HEK293 (cell line): Measurements from ENCODE around the gene FAHD2A.

Experiments
- CTCF ChIA-PET: fragments of 350-600 bp; formaldehyde crosslinking; extraction: SDS; loops from one replicate; lab custom pipeline; 2021; ENCODE audit warnings: antibody characterized with exemption; lab: Yijun Ruan, JAX
- POLR2A ChIA-PET: fragments of 300-600 bp; formaldehyde crosslinking; extraction: SDS; loops from one replicate; lab custom pipeline; 2020; ENCODE audit warnings: antibody characterized with exemption, inconsistent platforms; lab: Yijun Ruan, JAX
- H3K27ac ChIP-seq: fragments of 200-500 bp; sonication (Bioruptor generic); 2 replicates; pipeline ENCODE4 v1.5.1; 2014; ENCODE audit warnings: low read depth, low read length, control low read depth, inconsistent platforms; ENCODE audit errors: extremely low read depth
- H3K36me3 ChIP-seq, 2 experiments: fragments of 200-500 bp in 1 of 2; sonication (Bioruptor generic) in 1 of 2; 1 replicate in 1 of 2; 2 replicates in 1 of 2; pipeline ENCODE4 v1.5.1; 2014 to 2017; ENCODE audit warnings: inconsistent platforms in 2 of 2, low read length in 2 of 2; ENCODE audit not compliant: control insufficient read depth in 2 of 2, insufficient read depth in 1 of 2
- H3K4me1 ChIP-seq: fragments of 200-500 bp; sonication (Bioruptor generic); 2 replicates; pipeline ENCODE4 v1.5.1; 2014; ENCODE audit warnings: mild to moderate bottlenecking, low read length, inconsistent platforms; ENCODE audit not compliant: control insufficient read depth, insufficient read depth
- H3K4me3 ChIP-seq: 2 replicates; pipeline ENCODE4 v1.5.1; 2011; ENCODE audit warnings: low read depth, mild to moderate bottlenecking, control low read depth, low read length, moderate library complexity
- H3K9me3 ChIP-seq: fragments of 200-500 bp; sonication (Bioruptor generic); 2 replicates; pipeline ENCODE4 v1.5.1; 2014; ENCODE audit warnings: low read depth, low read length, inconsistent platforms; ENCODE audit not compliant: control insufficient read depth, insufficient read depth
- GLIS2 ChIP-seq: fragments of 450-650 bp; formaldehyde crosslinking; IDR thresholded peaks from 2 replicates; pipeline ENCODE4 v1.5.1; 2016; ENCODE audit warnings: missing biosample characterization, missing genetic modification characterization
- KLF7 ChIP-seq: fragments of 450-650 bp; formaldehyde crosslinking; IDR thresholded peaks from 2 replicates; pipeline ENCODE4 v1.5.1; 2016; ENCODE audit warnings: missing biosample characterization, missing genetic modification characterization, borderline replicate concordance
- MZF1 ChIP-seq: fragments of 450-650 bp; formaldehyde crosslinking; IDR thresholded peaks from 2 replicates; pipeline ENCODE4 v1.5.1; 2017; ENCODE audit warnings: missing biosample characterization, missing genetic modification characterization, borderline replicate concordance
- REPIN1 ChIP-seq: fragments of 450-650 bp; formaldehyde crosslinking; IDR thresholded peaks from 2 replicates; pipeline ENCODE4 v1.5.1; 2017; ENCODE audit warnings: missing biosample characterization, missing genetic modification characterization, low read depth
- ZBTB7A ChIP-seq: fragments of 450-650 bp; formaldehyde crosslinking; IDR thresholded peaks from 2 replicates; pipeline ENCODE4 v1.5.1; 2016; ENCODE audit warnings: low read depth, missing biosample characterization, missing genetic modification characterization
- ZNF146 ChIP-seq: fragments of 450-650 bp; formaldehyde crosslinking; IDR thresholded peaks from 2 replicates; pipeline ENCODE4 v1.5.1; 2016; ENCODE audit warnings: missing biosample characterization, missing genetic modification characterization
- ZNF19 ChIP-seq: fragments of 450-650 bp; formaldehyde crosslinking; IDR thresholded peaks from 2 replicates; pipeline ENCODE4; 2016; ENCODE audit warnings: missing biosample characterization, missing genetic modification characterization, low read depth
- ZNF280D ChIP-seq: fragments of 450-650 bp; formaldehyde crosslinking; IDR thresholded peaks from 2 replicates; pipeline ENCODE4 v1.5.1; 2016; ENCODE audit warnings: missing biosample characterization, missing genetic modification characterization
- ZNF37A ChIP-seq: fragments of 450-650 bp; IDR thresholded peaks from 2 replicates; pipeline ENCODE4 v1.5.1; 2018; ENCODE audit warnings: missing biosample characterization, missing genetic modification characterization
- ZNF404 ChIP-seq: fragments of 450-650 bp; formaldehyde crosslinking; IDR thresholded peaks from 2 replicates; pipeline ENCODE4 v1.5.1; 2017; ENCODE audit warnings: missing biosample characterization, missing genetic modification characterization
- ZNF423 ChIP-seq: fragments of 450-650 bp; formaldehyde crosslinking; IDR thresholded peaks from 2 replicates; pipeline ENCODE4 v1.5.1; 2016; ENCODE audit warnings: missing biosample characterization, missing genetic modification characterization
- ZNF529 ChIP-seq: fragments of 450-650 bp; formaldehyde crosslinking; IDR thresholded peaks from 2 replicates; pipeline ENCODE4 v1.5.1; 2017; ENCODE audit warnings: missing genetic modification characterization, missing biosample characterization; ENCODE audit not compliant: insufficient replicate concordance
- ZNF654 ChIP-seq: fragments of 450-650 bp; formaldehyde crosslinking; IDR thresholded peaks from 2 replicates; pipeline ENCODE4 v1.5.1; 2016; ENCODE audit warnings: low read depth, missing biosample characterization, missing genetic modification characterization
- ZNF658 ChIP-seq: fragments of 450-650 bp; formaldehyde crosslinking; IDR thresholded peaks from 2 replicates; pipeline ENCODE4; 2016; ENCODE audit warnings: missing biosample characterization, missing genetic modification characterization
- ZNF670 ChIP-seq: fragments of 450-650 bp; formaldehyde crosslinking; IDR thresholded peaks from 2 replicates; pipeline ENCODE4 v1.5.1; 2016; ENCODE audit warnings: missing biosample characterization, missing genetic modification characterization, low read depth
- ZNF747 ChIP-seq: fragments of 450-650 bp; formaldehyde crosslinking; IDR thresholded peaks from 2 replicates; pipeline ENCODE4 v1.5.1; 2016; ENCODE audit warnings: missing biosample characterization, missing genetic modification characterization
- ZNF792 ChIP-seq: fragments of 450-650 bp; formaldehyde crosslinking; IDR thresholded peaks from 2 replicates; pipeline ENCODE4 v1.5.1; 2016; ENCODE audit warnings: missing biosample characterization, missing genetic modification characterization
- ZSCAN16 ChIP-seq: fragments of 450-650 bp; formaldehyde crosslinking; IDR thresholded peaks from 2 replicates; pipeline ENCODE4 v1.5.1; 2016; ENCODE audit warnings: missing biosample characterization, missing genetic modification characterization
- TF ChIP-seq, protein P1 (sequence below): fragments of 450-650 bp; formaldehyde crosslinking; IDR thresholded peaks from 2 replicates; pipeline ENCODE4 v1.5.1; 2016; ENCODE audit warnings: missing biosample characterization, missing genetic modification characterization
- TF ChIP-seq, protein P2 (sequence below): fragments of 450-650 bp; formaldehyde crosslinking; IDR thresholded peaks from 2 replicates; pipeline ENCODE4 v1.5.1; 2017; ENCODE audit warnings: missing biosample characterization, missing genetic modification characterization
- TF ChIP-seq, protein P3 (sequence below): fragments of 450-650 bp; formaldehyde crosslinking; IDR thresholded peaks from 2 replicates; pipeline ENCODE4 v1.5.1; 2017; ENCODE audit warnings: missing biosample characterization, missing genetic modification characterization
- TF ChIP-seq, protein P4 (sequence below): fragments of 450-650 bp; formaldehyde crosslinking; IDR thresholded peaks from 2 replicates; pipeline ENCODE4 v1.5.1; 2016; ENCODE audit warnings: missing biosample characterization, missing genetic modification characterization
- TF ChIP-seq, protein P5 (sequence below): fragments of 450-650 bp; formaldehyde crosslinking; IDR thresholded peaks from 2 replicates; pipeline ENCODE4 v1.5.1; 2016; ENCODE audit warnings: missing biosample characterization, missing genetic modification characterization

The FAHD2A gene

DNA sequence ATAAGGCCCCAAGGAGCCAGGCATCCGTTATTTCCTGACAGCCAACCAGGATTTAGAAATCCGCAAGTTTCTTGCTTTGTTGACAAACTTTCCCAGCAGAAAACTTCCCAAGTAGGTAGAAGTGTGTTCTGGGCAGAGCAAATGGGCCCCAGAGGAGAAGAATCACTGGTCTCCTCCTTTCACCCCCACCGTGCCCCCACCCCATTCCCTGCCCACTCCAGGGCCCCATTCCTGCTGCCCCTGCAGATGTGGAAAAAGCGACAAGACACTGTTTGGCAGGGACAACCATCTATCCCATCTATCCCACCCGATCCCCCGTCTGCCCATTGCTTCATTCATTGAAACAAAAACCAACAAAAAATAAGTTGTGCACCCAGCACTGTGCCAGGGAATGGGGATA lies 10.2 kb upstream of the FAHD2A start:
- Histone ChIP-seq H3K9me3 (no peaks in the 10 kb centered on the region), H3K36me3 (no peaks in the 10 kb centered on the region), H3K4me1 (no peaks in the 10 kb centered on the region), H3K27ac (no peak overlapping the region), H3K4me3 (no peak overlapping the region)
- TF ChIP-seq ZBTB7A (tag by site-specific recombination): no peak
- TF ChIP-seq ZNF670 (tag by site-specific recombination): no peak
- TF ChIP-seq, protein P1, sequence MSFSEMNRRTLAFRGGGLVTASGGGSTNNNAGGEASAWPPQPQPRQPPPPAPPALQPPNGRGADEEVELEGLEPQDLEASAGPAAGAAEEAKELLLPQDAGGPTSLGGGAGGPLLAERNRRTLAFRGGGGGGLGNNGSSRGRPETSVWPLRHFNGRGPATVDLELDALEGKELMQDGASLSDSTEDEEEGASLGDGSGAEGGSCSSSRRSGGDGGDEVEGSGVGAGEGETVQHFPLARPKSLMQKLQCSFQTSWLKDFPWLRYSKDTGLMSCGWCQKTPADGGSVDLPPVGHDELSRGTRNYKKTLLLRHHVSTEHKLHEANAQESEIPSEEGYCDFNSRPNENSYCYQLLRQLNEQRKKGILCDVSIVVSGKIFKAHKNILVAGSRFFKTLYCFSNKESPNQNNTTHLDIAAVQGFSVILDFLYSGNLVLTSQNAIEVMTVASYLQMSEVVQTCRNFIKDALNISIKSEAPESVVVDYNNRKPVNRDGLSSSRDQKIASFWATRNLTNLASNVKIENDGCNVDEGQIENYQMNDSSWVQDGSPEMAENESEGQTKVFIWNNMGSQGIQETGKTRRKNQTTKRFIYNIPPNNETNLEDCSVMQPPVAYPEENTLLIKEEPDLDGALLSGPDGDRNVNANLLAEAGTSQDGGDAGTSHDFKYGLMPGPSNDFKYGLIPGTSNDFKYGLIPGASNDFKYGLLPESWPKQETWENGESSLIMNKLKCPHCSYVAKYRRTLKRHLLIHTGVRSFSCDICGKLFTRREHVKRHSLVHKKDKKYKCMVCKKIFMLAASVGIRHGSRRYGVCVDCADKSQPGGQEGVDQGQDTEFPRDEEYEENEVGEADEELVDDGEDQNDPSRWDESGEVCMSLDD (tag by site-specific recombination): no peak
- TF ChIP-seq, protein P2, sequence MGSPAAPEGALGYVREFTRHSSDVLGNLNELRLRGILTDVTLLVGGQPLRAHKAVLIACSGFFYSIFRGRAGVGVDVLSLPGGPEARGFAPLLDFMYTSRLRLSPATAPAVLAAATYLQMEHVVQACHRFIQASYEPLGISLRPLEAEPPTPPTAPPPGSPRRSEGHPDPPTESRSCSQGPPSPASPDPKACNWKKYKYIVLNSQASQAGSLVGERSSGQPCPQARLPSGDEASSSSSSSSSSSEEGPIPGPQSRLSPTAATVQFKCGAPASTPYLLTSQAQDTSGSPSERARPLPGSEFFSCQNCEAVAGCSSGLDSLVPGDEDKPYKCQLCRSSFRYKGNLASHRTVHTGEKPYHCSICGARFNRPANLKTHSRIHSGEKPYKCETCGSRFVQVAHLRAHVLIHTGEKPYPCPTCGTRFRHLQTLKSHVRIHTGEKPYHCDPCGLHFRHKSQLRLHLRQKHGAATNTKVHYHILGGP (tag by site-specific recombination): no peak
- no peak for TF ChIP-seq KLF7 (tag by site-specific recombination)
- TF ChIP-seq ZNF658 (tag by site-specific recombination): no peak
- TF ChIP-seq ZNF747 (tag by site-specific recombination): no peak
- TF ChIP-seq ZNF37A (tag by site-specific recombination): no peak
- TF ChIP-seq ZNF792 (tag by site-specific recombination): no peak
- no peak for TF ChIP-seq GLIS2 (tag by site-specific recombination)
- ChIA-PET POLR2A (interaction anchor here (1.8 kb wide), 1 partner anchor 11 kb away, joined by 6 read pairs; no protein-coding TSS in a partner anchor), CTCF (interaction anchor here (0.6 to 2.7 kb wide), 4 partner anchors 11 to 316 kb away, joined by 3 to 9 read pairs (median 3); no protein-coding TSS in a partner anchor)

GRCh38 chr2:95392730-95393455 lies 9.6 kb upstream of the FAHD2A start:
- POLR2A ChIA-PET: interaction anchor here (1.8 kb wide), 1 partner anchor 10 kb away, joined by 6 read pairs; no protein-coding TSS in a partner anchor
- Histone ChIP-seq H3K4me3 (no peak overlapping the region), H3K27ac (no peak overlapping the region), H3K36me3 (no peaks in the 10 kb centered on the region), H3K9me3 (no peaks in the 10 kb centered on the region), H3K4me1 (no peaks in the 10 kb centered on the region)
- CTCF ChIA-PET: interaction anchor here (0.6 to 2.7 kb wide), 4 partner anchors 11 to 316 kb away, joined by 3 to 9 read pairs (median 3); no protein-coding TSS in a partner anchor
- TF ChIP-seq MZF1 (no peak), ZNF280D (tag by site-specific recombination) (no peak), ZSCAN16 (tag by site-specific recombination) (no peak), ZNF423 (tag by site-specific recombination) (no peak), ZNF146 (tag by site-specific recombination) (no peak), ZNF654 (tag by site-specific recombination) (no peak), REPIN1 (tag by site-specific recombination) (no peak), ZNF529 (no peak), ZNF19 (tag by site-specific recombination) (no peak), ZNF658 (tag by site-specific recombination) (no peak), ZNF404 (tag by site-specific recombination) (no peak), ZNF747 (tag by site-specific recombination) (no peak)
- TF ChIP-seq, protein P3, sequence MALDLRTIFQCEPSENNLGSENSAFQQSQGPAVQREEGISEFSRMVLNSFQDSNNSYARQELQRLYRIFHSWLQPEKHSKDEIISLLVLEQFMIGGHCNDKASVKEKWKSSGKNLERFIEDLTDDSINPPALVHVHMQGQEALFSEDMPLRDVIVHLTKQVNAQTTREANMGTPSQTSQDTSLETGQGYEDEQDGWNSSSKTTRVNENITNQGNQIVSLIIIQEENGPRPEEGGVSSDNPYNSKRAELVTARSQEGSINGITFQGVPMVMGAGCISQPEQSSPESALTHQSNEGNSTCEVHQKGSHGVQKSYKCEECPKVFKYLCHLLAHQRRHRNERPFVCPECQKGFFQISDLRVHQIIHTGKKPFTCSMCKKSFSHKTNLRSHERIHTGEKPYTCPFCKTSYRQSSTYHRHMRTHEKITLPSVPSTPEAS (tag by site-specific recombination): no peak
- TF ChIP-seq, protein P4, sequence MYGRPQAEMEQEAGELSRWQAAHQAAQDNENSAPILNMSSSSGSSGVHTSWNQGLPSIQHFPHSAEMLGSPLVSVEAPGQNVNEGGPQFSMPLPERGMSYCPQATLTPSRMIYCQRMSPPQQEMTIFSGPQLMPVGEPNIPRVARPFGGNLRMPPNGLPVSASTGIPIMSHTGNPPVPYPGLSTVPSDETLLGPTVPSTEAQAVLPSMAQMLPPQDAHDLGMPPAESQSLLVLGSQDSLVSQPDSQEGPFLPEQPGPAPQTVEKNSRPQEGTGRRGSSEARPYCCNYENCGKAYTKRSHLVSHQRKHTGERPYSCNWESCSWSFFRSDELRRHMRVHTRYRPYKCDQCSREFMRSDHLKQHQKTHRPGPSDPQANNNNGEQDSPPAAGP (tag by site-specific recombination): no peak
- TF ChIP-seq, protein P5, sequence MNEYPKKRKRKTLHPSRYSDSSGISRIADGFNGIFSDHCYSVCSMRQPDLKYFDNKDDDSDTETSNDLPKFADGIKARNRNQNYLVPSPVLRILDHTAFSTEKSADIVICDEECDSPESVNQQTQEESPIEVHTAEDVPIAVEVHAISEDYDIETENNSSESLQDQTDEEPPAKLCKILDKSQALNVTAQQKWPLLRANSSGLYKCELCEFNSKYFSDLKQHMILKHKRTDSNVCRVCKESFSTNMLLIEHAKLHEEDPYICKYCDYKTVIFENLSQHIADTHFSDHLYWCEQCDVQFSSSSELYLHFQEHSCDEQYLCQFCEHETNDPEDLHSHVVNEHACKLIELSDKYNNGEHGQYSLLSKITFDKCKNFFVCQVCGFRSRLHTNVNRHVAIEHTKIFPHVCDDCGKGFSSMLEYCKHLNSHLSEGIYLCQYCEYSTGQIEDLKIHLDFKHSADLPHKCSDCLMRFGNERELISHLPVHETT (tag by site-specific recombination): no peak
